Prostate gland (tissue), 2 donors: Measurements from ENCODE around the gene CHCHD6. TPM values are rescaled to one million over a fixed set of nuclear protein-coding genes. Genes with fewer than 3 reads are reported as not detected.

Experiments
- DNase-seq: peaks from one replicate; pipeline ENCODE4 v3.0.0-alpha.2; 2019; ENCODE audit warnings: low spot score
- H3K27ac ChIP-seq, 2 donors: fragments of 200-600 bp; sonication (generic); 2 replicates each; pipeline ENCODE4 v1.5.1; 2017 to 2019
- H3K27me3 ChIP-seq: fragments of 200-600 bp; sonication (generic); replicated peaks from 2 replicates; pipeline ENCODE4 v1.5.1; 2019; ENCODE audit not compliant: insufficient read depth
- H3K36me3 ChIP-seq, 2 donors: fragments of 200-600 bp; sonication (generic); 1 replicate in 1 of 2; 2 replicates in 1 of 2; pipeline versions ENCODE4 v1.5.1 to v1.8.1; 2017 to 2019
- H3K4me1 ChIP-seq: fragments of 200-600 bp; sonication (generic); replicated peaks from 2 replicates; pipeline ENCODE4 v1.5.1; 2019
- H3K4me3 ChIP-seq, 2 donors: fragments of 200-600 bp; sonication (generic); 2 replicates each; pipeline ENCODE4 v1.5.1; 2017 to 2019
- H3K9me3 ChIP-seq: fragments of 200-600 bp; sonication (generic); 2 replicates; pipeline ENCODE4 v1.5.1; 2017
- CTCF ChIP-seq, 4 experiments: fragments of 200-600 bp in 2 of 4; fragments of 450-650 bp in 2 of 4; sonication (generic) in 2 of 4; IDR thresholded peaks; 1 replicate in 3 of 4; 2 replicates in 1 of 4; pipeline ENCODE4 v1.5.1; 2016 to 2019; ENCODE audit warnings: antibody characterized with exemption in 4 of 4, mild to moderate bottlenecking in 2 of 4, moderate library complexity in 2 of 4
- POLR2A ChIP-seq: fragments of 450-650 bp; IDR thresholded peaks from one replicate; pipeline ENCODE4 v1.6.1; 2016; ENCODE audit warnings: antibody characterized with exemption, mild to moderate bottlenecking
- POLR2AphosphoS5 ChIP-seq: sonication (generic); formaldehyde crosslinking; IDR thresholded peaks from one replicate; pipeline ENCODE4 v1.6.1; 2017; ENCODE audit warnings: antibody characterized with exemption
- WGBS: methylation state at CpG from one replicate; pipeline ENCODE4 v1.1.5; 2018; 5-methylcytosine and 5-hydroxymethylcytosine counted together
- intact Hi-C: fragments of 100-400 bp; cut with DNase I; formaldehyde crosslinking; loops from one replicate; pipeline ENCODE4 v1.14.2; 2022
- total RNA-seq, 2 donors: library from RNA; depleted of rRNA; stranded (reverse); fragments of >200 nt; gene quantifications; one replicate each; pipeline ENCODE4 v1.1.0, GENCODE V29; 2016

CHCHD6 gene
- total RNA-seq, 2 donors from 2014 or later: 13.9 to 34.4 TPM

DNA sequence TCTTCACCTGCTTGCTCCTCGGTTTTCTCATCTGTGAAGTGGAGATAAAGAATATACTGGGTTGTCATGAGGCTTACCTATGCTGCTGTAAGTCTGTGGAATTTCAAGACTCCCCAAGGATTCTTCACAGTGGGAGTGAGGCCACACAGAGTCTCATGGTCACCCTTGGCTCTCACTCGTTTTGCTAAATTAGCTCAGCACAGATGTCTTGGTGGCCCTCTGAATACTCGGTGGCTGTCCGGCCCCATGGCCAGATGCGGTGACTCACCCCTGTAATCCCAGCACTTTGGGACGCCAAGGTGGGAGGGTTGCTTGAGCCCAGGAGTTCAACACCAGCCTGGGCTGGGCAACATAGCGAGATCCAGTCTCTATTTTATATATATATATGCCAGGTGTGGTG, 5.0 kb upstream of the CHCHD6 start:
- intact Hi-C loops: no loop called here
- Histone ChIP-seq H3K9me3 (no peaks in the 10 kb centered on the region), H3K36me3 (no peaks in the 10 kb centered on the region), H3K27ac (no peak overlapping the region), H3K4me1 (no peaks in the 10 kb centered on the region), H3K4me3 (no peak overlapping the region), H3K27me3 (no peaks in the 10 kb centered on the region)
- TF ChIP-seq POLR2A (no peak), POLR2AphosphoS5 (no peak), CTCF (IDR thresholded peaks at IDR 0.05) (no peak)
- 85% methylated on average over 7 of the region's 7 CpGs for WGBS
- DNase-seq: no peak

DNA sequence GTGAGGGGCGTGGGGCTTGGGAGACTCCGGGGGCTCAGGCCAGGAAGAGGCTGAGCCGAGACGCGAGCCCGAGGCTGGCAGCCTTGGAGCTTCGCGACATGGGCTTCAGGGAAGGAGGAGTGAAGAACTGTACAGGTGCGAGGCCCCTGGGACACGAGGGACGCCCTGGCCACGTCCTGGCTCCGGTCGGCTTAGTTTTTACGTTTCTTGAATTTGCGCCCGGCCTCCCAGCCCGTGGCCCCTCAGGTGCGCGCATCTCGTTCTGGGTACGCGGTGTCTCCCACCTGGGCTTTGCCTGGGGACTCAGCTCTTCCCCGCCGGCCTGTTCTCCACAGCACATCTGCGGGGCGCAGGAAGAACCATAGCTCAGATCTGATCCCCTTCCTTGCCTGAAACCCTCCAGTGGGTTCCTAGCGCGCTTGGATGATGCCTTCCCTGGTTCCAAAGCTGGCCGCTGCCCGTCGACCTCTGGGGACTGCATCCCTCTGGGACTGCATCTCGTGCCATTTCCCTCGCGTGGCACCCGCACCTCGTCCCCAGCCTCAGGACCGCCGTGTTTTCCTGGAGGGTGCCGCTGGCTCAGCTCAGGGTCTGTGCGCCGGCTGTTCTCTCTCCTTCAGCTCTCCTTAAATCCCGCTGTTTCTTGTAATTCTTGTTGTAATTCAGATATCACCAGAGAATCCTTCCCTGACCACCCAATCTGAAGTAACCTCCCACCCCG, 614 bp downstream of the CHCHD6 start:
- peaks cover 5% of the 10 kb centered on the region for H3K4me1 ChIP-seq
- H3K4me3 ChIP-seq: peak overlapping the region; percentile 84 to 87
- no peaks in the 10 kb centered on the region for H3K36me3 ChIP-seq
- DNase-seq: no peak
- TF ChIP-seq POLR2AphosphoS5 (no peak), POLR2A (no peak), CTCF (IDR thresholded peaks at IDR 0.05) (no peak)
- no peaks in the 10 kb centered on the region for H3K27me3 ChIP-seq
- 8% methylated on average over 44 of the region's 44 CpGs for WGBS
- H3K9me3 ChIP-seq: no peaks in the 10 kb centered on the region
- intact Hi-C loops: no loop called here
- H3K27ac ChIP-seq: no peak overlapping the region

GRCh38 chr3:126706631-126707030, 2.6 kb downstream of the CHCHD6 start:
- WGBS: 88% methylated on average over 3 of the region's 3 CpGs
- TF ChIP-seq CTCF (IDR thresholded peaks at IDR 0.05): no peak
- no peak for TF ChIP-seq POLR2A
- TF ChIP-seq POLR2AphosphoS5: no peak
- intact Hi-C loops: no loop called here

GRCh38 chr3:126711121-126711760, 7.2 kb downstream of the CHCHD6 start:
- H3K9me3 ChIP-seq: no peaks in the 10 kb centered on the region
- no peak for DNase-seq
- no peak for TF ChIP-seq CTCF (IDR thresholded peaks at IDR 0.05)
- 94% methylated on average over 8 of the region's 8 CpGs for WGBS
- no peaks in the 10 kb centered on the region for H3K36me3 ChIP-seq
- H3K27ac ChIP-seq: no peak overlapping the region
- no peak overlapping the region for H3K4me3 ChIP-seq
- no peaks in the 10 kb centered on the region for H3K4me1 ChIP-seq
- intact Hi-C loops: no loop called here
- H3K27me3 ChIP-seq: no peaks in the 10 kb centered on the region

More at GRCh38 chr3:126706631-126707030, 2.6 kb downstream of the CHCHD6 start:
- Histone ChIP-seq H3K27me3 (no peaks in the 10 kb centered on the region), H3K36me3 (no peaks in the 10 kb centered on the region), H3K4me3 (no peak overlapping the region), H3K4me1 (peaks cover 5% of the 10 kb centered on the region), H3K9me3 (no peaks in the 10 kb centered on the region), H3K27ac (no peak overlapping the region)
- DNase-seq: no peak

GRCh38 chr3:126713199-126713598, 9.2 kb downstream of the CHCHD6 start:
- no peaks in the 10 kb centered on the region for H3K27me3 ChIP-seq
- TF ChIP-seq CTCF (IDR thresholded peaks at IDR 0.05) (no peak), POLR2AphosphoS5 (no peak), POLR2A (no peak)
- H3K36me3 ChIP-seq: no peaks in the 10 kb centered on the region
- intact Hi-C loops: no loop called here
- H3K4me3 ChIP-seq: no peak overlapping the region
- no peaks in the 10 kb centered on the region for H3K9me3 ChIP-seq
- H3K4me1 ChIP-seq: no peaks in the 10 kb centered on the region
- H3K27ac ChIP-seq: no peak overlapping the region
- DNase-seq: no peak
- whole genome bisulfite sequencing: 99% methylated on average over 7 of the region's 7 CpGs
